Left lung (tissue), 10 donors: ENCODE measurements around the gene TACC3. TPM values are rescaled to one million over a fixed set of nuclear protein-coding genes. Genes with fewer than 3 reads are reported as not detected.

Experiments used
- ATAC-seq: fragments of 200-7000 bp; cut with Tn5 transposase; one replicate; pipeline ENCODE4 v1.9.1; 2020; ENCODE audit warnings: moderate library complexity
- DNase-seq, 4 donors: peaks; one replicate each; pipeline ENCODE4 v3.0.0-alpha.2; 2013 to 2020
- H3K27ac ChIP-seq, 2 donors: fragments of 200-600 bp; sonication (generic) in 1 of 2; one replicate each; pipeline versions ENCODE4 v1.5.0 to v1.8.0; 2020 to 2021
- H3K27me3 ChIP-seq, 2 donors: fragments of 200-600 bp; sonication (generic) in 1 of 2; one replicate each; pipeline versions ENCODE4 v1.5.0 to v1.8.0; 2020 to 2021
- H3K36me3 ChIP-seq, 2 donors: fragments of 200-600 bp; sonication (generic) in 1 of 2; one replicate each; pipeline versions ENCODE4 v1.5.0 to v1.8.0; 2020 to 2021
- H3K4me1 ChIP-seq, 2 donors: fragments of 200-600 bp; one replicate each; pipeline ENCODE4 v1.8.0; 2021
- H3K4me3 ChIP-seq, 2 donors: fragments of 200-600 bp; sonication (generic) in 1 of 2; one replicate each; pipeline versions ENCODE4 v1.5.0 to v1.8.0; 2020 to 2021; ENCODE audit warnings: mild to moderate bottlenecking in 1 of 2
- H3K9me3 ChIP-seq, 2 donors: fragments of 200-600 bp; sonication (generic) in 1 of 2; one replicate each; pipeline versions ENCODE4 v1.5.0 to v1.8.0; 2020 to 2021
- intact Hi-C, 2 donors: fragments of 100-400 bp; cut with DNase I; formaldehyde crosslinking; loops; one replicate each; pipeline versions ENCODE4 v1.11.2 to v1.14.2; 2022
- polyA plus RNA-seq, 6 donors: library from polyadenylated mRNA; unstranded; fragments of 120-200 nt; gene quantifications; one replicate each; pipeline ENCODE4 v1.2.1, GENCODE V29; 2013; ENCODE audit not compliant: insufficient read length in 6 of 6
- total RNA-seq, 2 donors: library from RNA; stranded (reverse); fragmentation: NEBNext Ultra II Directional; extraction: Animal tissue kit (Norgen Biotek cat#: 25700); gene quantifications; one replicate each; pipeline ENCODE4 v1.2.1, GENCODE V29; 2021
- TF ChIP-seq, protein P1 (sequence below), 2 donors: fragments of 200-600 bp; sonication (generic) in 1 of 2; IDR thresholded peaks; one replicate each; pipeline versions ENCODE4 v1.5.0 to v1.8.0; 2021; ENCODE audit warnings: antibody characterized with exemption in 2 of 2
- donor health status: DM: no; HTN: yes; CAD: no.
- donor health status: DM: no; HTN: no; CAD: no.

Gene TACC3
- total and polyA plus RNA-seq, 8 donors: 20.3 to 76.2 (median 44.7) TPM

DNA sequence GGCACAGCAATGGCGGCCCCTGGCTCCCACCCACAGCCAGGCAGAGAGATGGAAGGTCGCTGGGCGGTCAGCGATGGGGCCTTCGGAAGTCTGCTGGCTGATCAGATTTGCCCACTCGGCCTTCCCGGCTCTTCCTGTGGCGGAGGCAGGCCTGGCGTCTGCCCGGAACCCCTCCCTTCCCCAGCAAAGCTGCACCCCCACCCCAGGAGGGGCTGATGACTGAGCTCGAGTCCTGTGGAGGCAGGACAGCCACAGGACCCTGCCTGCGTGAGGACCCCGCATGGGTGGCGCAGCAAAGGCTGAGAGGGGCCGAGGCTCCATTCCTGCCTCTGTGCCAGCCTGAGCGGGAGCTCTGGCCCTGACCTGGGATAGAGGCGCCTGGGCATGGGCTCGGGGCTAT is 34.8 kb downstream of the TACC3 start:
- ATAC-seq (no peak), DNase-seq (no peak)
- Histone ChIP-seq H3K36me3 (no peaks in the 10 kb centered on the region), H3K27me3 (no peaks in the 10 kb centered on the region), H3K4me1 (peaks cover 13 to 27% of the 10 kb centered on the region in 2 donors), H3K27ac (no peak overlapping the region), H3K4me3 (no peak overlapping the region), H3K9me3 (no peaks in the 10 kb centered on the region)
- TF ChIP-seq, protein P1, sequence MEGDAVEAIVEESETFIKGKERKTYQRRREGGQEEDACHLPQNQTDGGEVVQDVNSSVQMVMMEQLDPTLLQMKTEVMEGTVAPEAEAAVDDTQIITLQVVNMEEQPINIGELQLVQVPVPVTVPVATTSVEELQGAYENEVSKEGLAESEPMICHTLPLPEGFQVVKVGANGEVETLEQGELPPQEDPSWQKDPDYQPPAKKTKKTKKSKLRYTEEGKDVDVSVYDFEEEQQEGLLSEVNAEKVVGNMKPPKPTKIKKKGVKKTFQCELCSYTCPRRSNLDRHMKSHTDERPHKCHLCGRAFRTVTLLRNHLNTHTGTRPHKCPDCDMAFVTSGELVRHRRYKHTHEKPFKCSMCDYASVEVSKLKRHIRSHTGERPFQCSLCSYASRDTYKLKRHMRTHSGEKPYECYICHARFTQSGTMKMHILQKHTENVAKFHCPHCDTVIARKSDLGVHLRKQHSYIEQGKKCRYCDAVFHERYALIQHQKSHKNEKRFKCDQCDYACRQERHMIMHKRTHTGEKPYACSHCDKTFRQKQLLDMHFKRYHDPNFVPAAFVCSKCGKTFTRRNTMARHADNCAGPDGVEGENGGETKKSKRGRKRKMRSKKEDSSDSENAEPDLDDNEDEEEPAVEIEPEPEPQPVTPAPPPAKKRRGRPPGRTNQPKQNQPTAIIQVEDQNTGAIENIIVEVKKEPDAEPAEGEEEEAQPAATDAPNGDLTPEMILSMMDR (IDR thresholded peaks at IDR 0.05): no peak
- intact Hi-C loops: no loop called here

DNA sequence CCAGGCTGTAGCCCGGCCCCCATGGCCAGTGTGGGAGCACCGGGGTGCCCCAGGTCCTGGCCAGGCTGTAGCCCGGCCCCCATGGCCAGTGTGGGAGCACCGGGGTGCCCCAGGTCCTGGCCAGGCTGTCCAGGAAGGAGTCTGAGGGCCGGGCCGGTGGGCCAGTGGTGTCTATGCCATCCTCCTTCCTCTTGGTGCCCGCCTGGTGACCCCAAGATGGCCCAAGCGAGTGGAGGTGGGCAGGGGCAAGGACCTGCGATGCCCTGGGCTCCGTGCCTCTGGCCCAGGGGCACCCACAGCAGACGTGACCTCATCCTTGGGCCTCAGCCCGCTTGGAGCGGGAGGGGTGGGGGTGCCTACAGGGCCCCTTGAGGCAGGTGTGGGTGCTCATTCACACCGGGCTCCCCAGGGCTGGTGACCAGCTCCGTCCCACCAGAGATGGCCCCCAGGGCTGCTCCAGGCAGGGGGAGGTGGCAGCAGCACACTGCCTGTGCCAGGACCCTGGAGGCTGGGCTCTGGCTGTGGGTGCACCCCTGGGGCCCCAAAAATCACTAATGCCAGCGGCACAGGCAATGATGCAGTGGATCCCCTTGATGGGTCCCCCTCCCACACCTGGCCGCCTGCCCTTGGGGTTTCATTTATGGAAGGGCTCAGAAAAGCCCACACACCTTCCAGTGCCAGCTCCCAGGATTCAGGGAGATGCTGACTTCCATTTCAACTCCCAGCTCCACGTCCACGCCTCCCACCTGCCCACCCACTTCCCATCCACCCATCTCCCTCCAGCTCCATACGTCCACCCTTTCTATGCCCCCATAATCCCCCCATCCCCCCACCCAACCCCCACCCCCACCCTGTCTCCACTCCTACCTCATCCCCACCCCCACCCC is 35.8 kb downstream of the TACC3 start:
- Histone ChIP-seq H3K9me3 (no peaks in the 10 kb centered on the region), H3K36me3 (no peaks in the 10 kb centered on the region), H3K4me1 (peaks cover 11 to 22% of the 10 kb centered on the region in 2 donors), H3K4me3 (no peak overlapping the region), H3K27me3 (peaks cover 0 to 2% of the 10 kb centered on the region in 2 donors), H3K27ac (no peak overlapping the region)
- DNase-seq (no peak), ATAC-seq (no peak)
- intact Hi-C loops: no loop called here
- TF ChIP-seq, protein P1 (IDR thresholded peaks at IDR 0.05): no peak

DNA sequence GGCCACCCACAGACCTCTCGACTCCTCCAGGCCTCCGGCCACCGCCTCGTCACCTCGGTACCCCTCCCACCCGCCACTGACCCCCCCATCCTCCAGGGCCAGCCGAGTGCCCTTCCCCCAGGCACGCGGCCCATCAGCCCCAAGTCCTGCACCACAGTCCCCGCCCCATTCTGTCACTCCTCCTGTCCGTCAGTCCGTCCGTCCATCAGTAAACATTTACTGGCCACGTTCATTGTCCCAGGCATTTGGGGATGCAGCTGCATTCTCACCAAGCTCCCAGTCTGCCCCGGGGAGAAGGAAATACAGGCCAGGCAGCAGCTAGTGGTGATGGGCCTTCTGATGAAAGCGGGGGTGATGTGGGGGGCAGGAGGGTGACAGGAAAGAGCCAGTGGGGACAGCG is 36.5 kb downstream of the TACC3 start:
- TF ChIP-seq, protein P1 (IDR thresholded peaks at IDR 0.05): no peak
- peaks cover 0 to 9% of the 10 kb centered on the region in 2 donors for H3K27me3 ChIP-seq
- H3K36me3 ChIP-seq: no peaks in the 10 kb centered on the region
- intact Hi-C loops: no loop called here
- DNase-seq: no peak
- H3K9me3 ChIP-seq: no peaks in the 10 kb centered on the region
- no peak overlapping the region for H3K27ac ChIP-seq
- H3K4me3 ChIP-seq: no peak overlapping the region
- no peak for ATAC-seq
- peaks cover 4 to 15% of the 10 kb centered on the region in 2 donors for H3K4me1 ChIP-seq

DNA sequence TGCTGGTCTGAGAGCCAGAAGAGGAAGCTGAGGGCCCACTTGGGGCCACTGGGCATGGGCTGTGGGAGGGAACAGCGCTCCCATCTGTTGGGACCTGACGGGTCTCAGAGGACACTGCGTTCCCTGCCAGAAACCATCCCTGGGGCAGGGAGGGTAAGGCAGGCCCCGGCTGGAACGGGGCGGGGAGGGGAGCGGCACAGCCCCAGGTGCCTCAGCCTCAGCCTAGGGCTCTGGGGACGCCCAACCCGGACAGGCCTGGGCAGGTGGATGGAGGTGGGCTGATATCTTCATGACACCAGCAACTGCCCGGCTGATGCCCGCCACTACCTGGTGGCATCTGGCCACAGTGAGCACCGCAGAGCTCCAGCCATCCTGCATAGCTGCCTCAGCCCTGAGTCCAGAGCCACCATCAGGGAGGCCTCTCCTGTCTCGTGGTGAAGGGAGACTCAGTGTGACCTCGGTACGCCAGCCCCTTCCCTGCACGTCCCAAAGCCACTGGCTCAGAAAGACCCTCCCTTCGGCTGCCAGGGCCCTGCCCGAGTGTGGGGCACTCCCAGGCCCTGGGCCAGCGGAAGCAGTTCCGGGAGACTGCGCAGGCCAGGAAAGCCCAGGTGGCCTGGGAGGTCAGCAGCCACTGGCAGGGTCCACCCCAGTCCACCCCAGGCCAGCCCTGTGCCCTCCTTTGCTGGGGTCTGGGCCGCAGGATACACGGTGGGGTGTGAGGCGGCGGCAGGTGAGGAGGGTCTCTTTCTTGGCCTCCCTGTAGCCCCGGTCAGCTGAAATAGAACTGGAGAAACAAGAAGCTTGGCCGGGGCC is 37.2 kb downstream of the TACC3 start:
- TF ChIP-seq, protein P1 (IDR thresholded peaks at IDR 0.05): no peak
- Histone ChIP-seq H3K9me3 (no peaks in the 10 kb centered on the region), H3K27ac (no peak overlapping the region), H3K4me1 (peaks cover 1 to 12% of the 10 kb centered on the region in 2 donors), H3K27me3 (peaks cover 0 to 15% of the 10 kb centered on the region in 2 donors), H3K36me3 (no peaks in the 10 kb centered on the region), H3K4me3 (no peak overlapping the region)
- no peak for ATAC-seq
- intact Hi-C loops: no loop called here
- DNase-seq: no peak
